SK-N-SH (cell line): ENCODE measurements around the gene MAP7. TPM values are rescaled to one million over a fixed set of nuclear protein-coding genes. Genes with fewer than 3 reads are reported as not detected.

Experiments used
- CTCF ChIA-PET: fragments of 300-600, 350-600 bp; formaldehyde crosslinking; extraction: SDS; loops from one replicate; lab custom pipeline; 2021; lab: Yijun Ruan, JAX
- POLR2A ChIA-PET: fragments of 350-600 bp; sonication (Branson Sonifier 250); formaldehyde crosslinking; extraction: SDS; loops from one replicate; lab custom pipeline; 2020; ENCODE audit warnings: antibody characterized with exemption, inconsistent platforms; lab: Yijun Ruan, JAX
- DNase-seq: peaks from one replicate; pipeline ENCODE4 v3.0.0; 2012
- H2AFZ ChIP-seq: fragments of 200-600 bp; sonication (generic); 2 replicates; pipeline ENCODE4 v1.8.1; 2016; ENCODE audit warnings: antibody characterized with exemption, mild to moderate bottlenecking, low read depth
- H3F3A ChIP-seq: fragments of 200-600 bp; sonication (generic); replicated peaks from 2 replicates; pipeline ENCODE3; 2016; ENCODE audit warnings: antibody characterized with exemption, mild to moderate bottlenecking; ENCODE audit not compliant: insufficient read depth
- H3K27ac ChIP-seq, 2 experiments: fragments of 200-500 bp in 1 of 2; fragments of 200-600 bp in 1 of 2; sonication (Bioruptor generic) in 1 of 2; sonication (generic), shearing (Covaris generic) in 1 of 2; 2 replicates each; pipeline versions ENCODE4 v1.5.1 to v1.6.1; 2014 to 2016; ENCODE audit warnings: low read depth in 2 of 2, inconsistent platforms in 1 of 2, low read length in 1 of 2, mild to moderate bottlenecking in 1 of 2, mixed read lengths in 1 of 2
- H3K27me3 ChIP-seq: fragments of 200-600 bp; sonication (generic), shearing (Covaris generic); 2 replicates; pipeline ENCODE4 v1.6.1; 2016; ENCODE audit warnings: mixed run types; ENCODE audit not compliant: insufficient read depth
- H3K36me3 ChIP-seq, 2 experiments: fragments of 200-500 bp in 1 of 2; fragments of 200-600 bp in 1 of 2; sonication (Bioruptor generic) in 1 of 2; sonication (generic) in 1 of 2; replicated peaks in 1 of 2; 2 replicates each; pipeline versions ENCODE3 to v1.5.1; 2014 to 2016; ENCODE audit warnings: low read length in 1 of 2, mild to moderate bottlenecking in 1 of 2; ENCODE audit not compliant: insufficient read depth in 2 of 2, control insufficient read depth in 1 of 2
- H3K4me1 ChIP-seq, 2 experiments: fragments of 200-500 bp in 1 of 2; fragments of 200-600 bp in 1 of 2; sonication (Bioruptor generic) in 1 of 2; sonication (generic), shearing (Covaris generic) in 1 of 2; 2 replicates each; pipeline versions ENCODE4 v1.5.1 to v1.6.1; 2014 to 2016; ENCODE audit warnings: low read depth in 1 of 2, low read length in 1 of 2, mixed run types in 1 of 2; ENCODE audit not compliant: insufficient read depth in 2 of 2, control insufficient read depth in 1 of 2
- H3K4me2 ChIP-seq: fragments of 200-600 bp; sonication (generic), shearing (Covaris generic); 2 replicates; pipeline ENCODE4 v1.6.1; 2017; ENCODE audit warnings: mixed run types
- H3K4me3 ChIP-seq, 2 experiments: fragments of 200-500 bp in 1 of 2; fragments of 200-600 bp in 1 of 2; sonication (Bioruptor generic) in 1 of 2; sonication (generic), shearing (Covaris generic) in 1 of 2; 2 replicates each; pipeline versions ENCODE4 v1.5.1 to v1.8.1; 2014 to 2016; ENCODE audit warnings: low read depth in 2 of 2, inconsistent platforms in 1 of 2, low read length in 1 of 2, mild to moderate bottlenecking in 1 of 2, mixed read lengths in 1 of 2, moderate library complexity in 1 of 2
- H3K79me2 ChIP-seq: fragments of 200-600 bp; sonication (generic); 2 replicates; pipeline ENCODE4 v1.8.1; 2017; ENCODE audit warnings: mild to moderate bottlenecking; ENCODE audit not compliant: insufficient read depth
- H3K9ac ChIP-seq: fragments of 200-600 bp; sonication (generic); 2 replicates; pipeline ENCODE4 v1.6.1; 2017; ENCODE audit warnings: mixed run types
- H3K9me2 ChIP-seq: fragments of 200-600 bp; sonication (generic); 2 replicates; pipeline ENCODE4 v1.6.1; 2017; ENCODE audit warnings: mixed run types
- H3K9me3 ChIP-seq: fragments of 200-600 bp; sonication (generic); 2 replicates; pipeline ENCODE4 v1.6.1; 2017; ENCODE audit warnings: mixed run types, mild to moderate bottlenecking, moderate library complexity
- H4K20me1 ChIP-seq: fragments of 200-600 bp; sonication (generic); 2 replicates; pipeline ENCODE4 v1.6.1; 2017; ENCODE audit warnings: mild to moderate bottlenecking, mixed run types; ENCODE audit not compliant: insufficient read depth
- CHD2 ChIP-seq: fragments of 150-350 bp; IDR thresholded peaks from 2 replicates; pipeline ENCODE4 v1.6.1; 2018; ENCODE audit warnings: low read length; ENCODE audit not compliant: partially characterized antibody
- EP300 ChIP-seq, 2 experiments: IDR thresholded peaks; 2 replicates each; pipeline versions ENCODE4 v1.4.0 to v1.6.1; 2012; ENCODE audit warnings: borderline replicate concordance in 1 of 2, low read depth in 1 of 2, low read length in 1 of 2
- EZH2phosphoT487 ChIP-seq: fragments of 200-600 bp; sonication (generic); IDR thresholded peaks from 2 replicates; pipeline ENCODE4 v1.6.1; 2017; ENCODE audit warnings: low read depth, mixed run types, mild to moderate bottlenecking, antibody characterized with exemption, moderate library complexity, borderline replicate concordance
- FOXJ3 ChIP-seq: sonication (generic); formaldehyde crosslinking; IDR thresholded peaks from 2 replicates; pipeline ENCODE4 v1.5.1; 2020; ENCODE audit warnings: mild to moderate bottlenecking, missing genetic modification reagents
- FOXM1 ChIP-seq: IDR thresholded peaks from 2 replicates; pipeline ENCODE4 v1.4.0; 2012; ENCODE audit warnings: low read depth, mild to moderate bottlenecking
- GABPA ChIP-seq: IDR thresholded peaks from 2 replicates; pipeline ENCODE4 v1.4.0; 2012; ENCODE audit warnings: low read depth, mild to moderate bottlenecking
- GATA2 ChIP-seq: sonication (generic); formaldehyde crosslinking; IDR thresholded peaks from 2 replicates; pipeline ENCODE4 v1.5.0; 2020; ENCODE audit warnings: mild to moderate bottlenecking, missing genetic modification reagents
- JUND ChIP-seq: IDR thresholded peaks from 2 replicates; pipeline ENCODE4 v1.4.0; 2012
- NFIC ChIP-seq: IDR thresholded peaks from 2 replicates; pipeline ENCODE4 v1.4.0; 2012; ENCODE audit warnings: borderline replicate concordance
- POLR2AphosphoS5 ChIP-seq: IDR thresholded peaks from 2 replicates; pipeline ENCODE4 v1.6.1; 2012; ENCODE audit warnings: low read depth, low read length
- RAD21 ChIP-seq: IDR thresholded peaks from 2 replicates; pipeline ENCODE4 v1.6.1; 2012; ENCODE audit warnings: mild to moderate bottlenecking, low read length
- RCOR1 ChIP-seq: fragments of 150-350 bp; IDR thresholded peaks from 2 replicates; pipeline ENCODE4 v1.6.1; 2017; ENCODE audit warnings: antibody characterized with exemption, low read length
- RFX5 ChIP-seq: IDR thresholded peaks from 2 replicates; pipeline ENCODE4 v1.6.1; 2012; ENCODE audit warnings: mild to moderate bottlenecking, improper control_type of control experiment, low read length
- SMC3 ChIP-seq: IDR thresholded peaks from 2 replicates; pipeline ENCODE4 v1.6.1; 2012; ENCODE audit warnings: low read depth, low read length, improper control_type of control experiment
- TAF1 ChIP-seq: IDR thresholded peaks from 2 replicates; pipeline ENCODE4 v1.6.1; 2012; ENCODE audit warnings: low read depth, mild to moderate bottlenecking, low read length, moderate library complexity, borderline replicate concordance
- YY1 ChIP-seq: IDR thresholded peaks from 2 replicates; pipeline ENCODE4 v1.4.0; 2012; ENCODE audit warnings: low read depth, mild to moderate bottlenecking
- WGBS: methylation state at CpG from one replicate; pipeline ENCODE4 v1.1.6; 2017; ENCODE audit warnings: low lambda C conversion rate; 5-methylcytosine and 5-hydroxymethylcytosine counted together
- polyA plus RNA-seq, 3 experiments: library from polyadenylated mRNA; depleted of rRNA; stranded (reverse); fragments of >200 nt; gene quantifications; 2 replicates each; pipeline ENCODE4 v1.2.3, GENCODE V29; 2012
- TF ChIP-seq, protein P1 (sequence below): fragments of 150-350 bp; IDR thresholded peaks from 2 replicates; pipeline ENCODE4 v1.6.1; 2016; ENCODE audit warnings: mild to moderate bottlenecking, low read depth, low read length
- TF ChIP-seq, protein P2 (sequence below): fragments of 150-350 bp; IDR thresholded peaks from 2 replicates; pipeline ENCODE4 v1.6.1; 2017; ENCODE audit warnings: antibody characterized with exemption, low read length, low read depth, borderline replicate concordance

MAP7 gene
- polyA plus RNA-seq, 1 of the 3 experiments (the other 2 are of a cell fraction), result 0.76 TPM

DNA sequence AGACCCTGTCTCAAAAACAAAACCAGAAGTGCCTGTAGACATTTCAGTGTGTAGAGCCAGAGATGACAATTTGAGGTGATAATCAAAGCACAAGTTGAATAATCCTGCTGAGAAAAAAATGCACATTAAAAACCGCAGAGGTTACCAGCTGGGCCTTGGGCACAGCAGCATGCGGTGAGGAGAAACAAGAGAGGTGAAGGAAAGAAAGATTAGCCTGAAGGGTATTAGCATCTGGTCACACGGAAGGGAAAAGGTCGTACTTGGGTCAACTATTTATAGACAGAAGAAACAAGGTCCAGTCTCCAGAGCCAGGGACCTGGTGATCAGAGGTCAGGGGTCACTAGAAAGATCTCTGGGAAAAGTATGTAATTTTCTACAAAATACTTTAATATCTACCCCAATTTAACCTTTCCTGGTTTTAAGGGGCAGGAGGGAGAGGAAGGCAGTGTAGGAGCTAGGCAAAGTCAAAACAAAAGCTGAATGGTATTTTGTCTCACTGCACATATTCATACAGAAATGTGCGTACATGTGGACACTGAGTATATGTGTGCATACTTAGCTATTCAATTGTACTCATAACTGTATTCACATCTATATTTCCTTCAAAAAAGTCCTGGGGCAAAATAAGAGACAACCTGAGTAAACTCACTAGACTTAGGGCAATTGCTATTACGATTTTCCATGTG, 10.1 kb downstream of the MAP7 start:
- no peaks in the 10 kb centered on the region for H3K9me3 ChIP-seq
- no peak for DNase-seq
- no peaks in the 10 kb centered on the region for H3K79me2 ChIP-seq
- TF ChIP-seq RCOR1 (no peak), RAD21 (no peak), SMC3 (no peak), JUND (no peak), NFIC (no peak), CHD2 (no peak), POLR2AphosphoS5 (no peak), EP300 (IDR thresholded peaks at IDR 0.05; ENCODE audit: borderline replicate concordance in 1 of 2, low read depth in 1 of 2, low read length in 1 of 2) (no peak), RFX5 (no peak), EZH2phosphoT487 (no peak), FOXJ3 (CRISPR knock-in tag) (no peak), GATA2 (no peak), YY1 (no peak), FOXM1 (no peak), GABPA (no peak), TAF1 (no peak)
- TF ChIP-seq, protein P1, sequence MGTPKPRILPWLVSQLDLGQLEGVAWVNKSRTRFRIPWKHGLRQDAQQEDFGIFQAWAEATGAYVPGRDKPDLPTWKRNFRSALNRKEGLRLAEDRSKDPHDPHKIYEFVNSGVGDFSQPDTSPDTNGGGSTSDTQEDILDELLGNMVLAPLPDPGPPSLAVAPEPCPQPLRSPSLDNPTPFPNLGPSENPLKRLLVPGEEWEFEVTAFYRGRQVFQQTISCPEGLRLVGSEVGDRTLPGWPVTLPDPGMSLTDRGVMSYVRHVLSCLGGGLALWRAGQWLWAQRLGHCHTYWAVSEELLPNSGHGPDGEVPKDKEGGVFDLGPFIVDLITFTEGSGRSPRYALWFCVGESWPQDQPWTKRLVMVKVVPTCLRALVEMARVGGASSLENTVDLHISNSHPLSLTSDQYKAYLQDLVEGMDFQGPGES, result no peak
- TF ChIP-seq, protein P2, sequence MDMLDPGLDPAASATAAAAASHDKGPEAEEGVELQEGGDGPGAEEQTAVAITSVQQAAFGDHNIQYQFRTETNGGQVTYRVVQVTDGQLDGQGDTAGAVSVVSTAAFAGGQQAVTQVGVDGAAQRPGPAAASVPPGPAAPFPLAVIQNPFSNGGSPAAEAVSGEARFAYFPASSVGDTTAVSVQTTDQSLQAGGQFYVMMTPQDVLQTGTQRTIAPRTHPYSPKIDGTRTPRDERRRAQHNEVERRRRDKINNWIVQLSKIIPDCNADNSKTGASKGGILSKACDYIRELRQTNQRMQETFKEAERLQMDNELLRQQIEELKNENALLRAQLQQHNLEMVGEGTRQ, result no peak
- no peak overlapping the region for H3K27ac ChIP-seq
- H3K36me3 ChIP-seq, result no peaks in the 10 kb centered on the region
- H3K4me3 ChIP-seq, result no peak overlapping the region
- H2AFZ ChIP-seq, result no peak overlapping the region
- H3K4me1 ChIP-seq, result peaks cover 0 to 4% of the 10 kb centered on the region in 2 experiments; a peak in 1 of 4 replicates
- 79% methylated on average over 6 of the region's 6 CpGs for WGBS
- H3K9ac ChIP-seq, result no peak overlapping the region
- ChIA-PET POLR2A (no interaction called here), CTCF (interaction anchor here (1.1 to 2.0 kb wide), 4 partner anchors 9 to 44 kb away, joined by 3 to 12 read pairs (median 6); partner anchors contain the start of gene MAP7)
- H3K9me2 ChIP-seq, result no peaks in the 10 kb centered on the region
- no peaks in the 10 kb centered on the region for H3K27me3 ChIP-seq
- no peak overlapping the region for H3K4me2 ChIP-seq
- no peaks in the 10 kb centered on the region for H3F3A ChIP-seq
- no peaks in the 10 kb centered on the region for H4K20me1 ChIP-seq
